NCI-H2029 treated with DMSO at 0.1 percent for 48 hours (cell line): ENCODE measurements around the gene CCNJL.

ENCODE experiments used
- DNase-seq: peaks from one replicate; lab custom pipeline; 2025; lab: John Stamatoyannopoulos, UW

Gene CCNJL

GRCh38 chr5:160229190-160229742 is 83.1 kb downstream of the CCNJL start, which contains the start of gene FABP6:
TSS of gene FABP6 (plus strand) at chr5:160229506. CDS start at chr5:160229558, 52 bp downstream.
- DNase-seq = no peak

GRCh38 chr5:160227012-160227411 is 85.4 kb downstream of the CCNJL start:
- DNase-seq = no peak

GRCh38 chr5:160221082-160221481 is 91.3 kb downstream of the CCNJL start:
- no peak for DNase-seq

GRCh38 chr5:160219356-160219755 is 93.0 kb downstream of the CCNJL start:
- no peak for DNase-seq

- peak; percentile 64 for DNase-seq
Observed at GRCh38 chr5:160213537-160213936, 98.8 kb downstream of the CCNJL start.

GRCh38 chr5:160211352-160211751 is 101.0 kb downstream of the CCNJL start:
- DNase-seq = no peak

GRCh38 chr5:160210606-160211005 is 101.8 kb downstream of the CCNJL start:
- DNase-seq = no peak

GRCh38 chr5:160209917-160210316 is 102.4 kb downstream of the CCNJL start:
- no peak for DNase-seq

- no peak for DNase-seq
Observed at GRCh38 chr5:160207061-160207460, 105.3 kb downstream of the CCNJL start.
